IMR-90 (cell line): ENCODE data around the gene PARD3. TPM values are rescaled to one million over a fixed set of nuclear protein-coding genes. Genes with fewer than 3 reads are reported as not detected.

Experiments
- ATAC-seq: fragments of 200-7000 bp; cut with Tn5 transposase; 2 replicates; pipeline ENCODE4 v1.9.1; 2020; ENCODE audit warnings: low read depth, mild to moderate bottlenecking, moderate library complexity
- BruUV-seq: library from RNA; stranded (reverse); fragments of 400-500 nt; replicated peaks from 2 replicates; lab custom pipeline; 2021; lab: Mats Ljungman, UMichigan
- CTCF ChIA-PET: fragments of 300-600 bp; formaldehyde crosslinking; extraction: SDS; loops from one replicate; lab custom pipeline; 2021; ENCODE audit warnings: antibody characterized with exemption; lab: Yijun Ruan, JAX
- POLR2A ChIA-PET: fragments of 300-600 bp; sonication (Branson Sonifier 250); formaldehyde crosslinking; loops from one replicate; lab custom pipeline; 2022; ENCODE audit warnings: antibody characterized with exemption; ENCODE audit not compliant: unreplicated experiment; lab: Charles Lee
- DNase-seq: peaks from one replicate; pipeline ENCODE4 v3.0.0; 2013
- H2AFZ ChIP-seq: replicated peaks from 2 replicates; pipeline ENCODE3; 2013; ENCODE audit warnings: low read length, mild to moderate bottlenecking; ENCODE audit not compliant: poor library complexity
- H2AK5ac ChIP-seq: 2 replicates; pipeline ENCODE4 v1.6.1; 2013; ENCODE audit warnings: low read depth, low read length, inconsistent platforms
- H2AK9ac ChIP-seq: replicated peaks from 2 replicates; pipeline ENCODE3; 2013; ENCODE audit warnings: mild to moderate bottlenecking, low read depth, low read length, moderate library complexity; ENCODE audit not compliant: poor library complexity
- H2BK120ac ChIP-seq: 2 replicates; pipeline ENCODE4 v1.6.1; 2013; ENCODE audit warnings: low read depth, low read length, inconsistent platforms
- H2BK15ac ChIP-seq: 3 replicates; pipeline ENCODE4 v1.6.1; 2013; ENCODE audit warnings: low read depth, low read length, inconsistent platforms
- H2BK20ac ChIP-seq: 2 replicates; pipeline ENCODE4 v1.6.1; 2013; ENCODE audit warnings: low read depth, mild to moderate bottlenecking, inconsistent platforms, low read length, moderate library complexity
- H2BK5ac ChIP-seq: 2 replicates; pipeline ENCODE4 v1.6.1; 2013; ENCODE audit warnings: mild to moderate bottlenecking, low read depth, low read length, inconsistent platforms; ENCODE audit not compliant: poor library complexity, severe bottlenecking
- H3K14ac ChIP-seq: replicated peaks from 2 replicates; pipeline ENCODE4 v1.6.1; 2013; ENCODE audit warnings: low read depth, low read length, inconsistent platforms
- H3K18ac ChIP-seq: 2 replicates; pipeline ENCODE4 v1.6.1; 2013; ENCODE audit warnings: low read depth, low read length, control low read depth
- H3K23ac ChIP-seq: 2 replicates; pipeline ENCODE4 v1.6.1; 2013; ENCODE audit warnings: low read depth, low read length, inconsistent platforms
- H3K27ac ChIP-seq: 2 replicates; pipeline ENCODE4 v1.5.1; 2013; ENCODE audit warnings: mild to moderate bottlenecking, control low read depth, low read length; ENCODE audit not compliant: insufficient read depth
- H3K27me3 ChIP-seq: 2 replicates; pipeline ENCODE4 v1.6.1; 2013; ENCODE audit warnings: low read length; ENCODE audit not compliant: control insufficient read depth, insufficient read depth
- H3K36me3 ChIP-seq: 2 replicates; pipeline ENCODE4 v1.6.1; 2013; ENCODE audit warnings: low read length, mixed read lengths; ENCODE audit not compliant: control insufficient read depth, insufficient read depth
- H3K4ac ChIP-seq: 2 replicates; pipeline ENCODE4 v1.6.1; 2013; ENCODE audit warnings: low read depth, low read length, inconsistent platforms
- H3K4me1 ChIP-seq: 2 replicates; pipeline ENCODE4 v1.6.1; 2013; ENCODE audit warnings: low read length, mixed read lengths; ENCODE audit not compliant: control insufficient read depth, insufficient read depth
- H3K4me2 ChIP-seq: 2 replicates; pipeline ENCODE4 v1.6.1; 2013; ENCODE audit warnings: low read depth, mild to moderate bottlenecking, control low read depth, low read length, moderate library complexity
- H3K4me3 ChIP-seq: 2 replicates; pipeline ENCODE4 v1.5.1; 2013; ENCODE audit warnings: low read depth, mild to moderate bottlenecking, control low read depth, low read length, moderate library complexity; ENCODE audit not compliant: insufficient read depth
- H3K56ac ChIP-seq: 2 replicates; pipeline ENCODE4 v1.6.1; 2013; ENCODE audit warnings: low read length, inconsistent platforms; ENCODE audit not compliant: insufficient read depth; ENCODE audit errors: extremely low read depth
- H3K79me1 ChIP-seq, 2 experiments: 2 replicates each; pipeline ENCODE4 v1.6.1; 2013; ENCODE audit warnings: low read length in 2 of 2, inconsistent platforms in 1 of 2, low read depth in 1 of 2
- H3K9ac ChIP-seq: 2 replicates; pipeline ENCODE4 v1.6.1; 2013; ENCODE audit warnings: low read depth, low read length, control low read depth
- H3K9me1 ChIP-seq: 2 replicates; pipeline ENCODE4 v1.6.1; 2013; ENCODE audit warnings: low read length, inconsistent platforms; ENCODE audit not compliant: insufficient read depth
- H3K9me3 ChIP-seq: 2 replicates; pipeline ENCODE4 v1.6.1; 2013; ENCODE audit warnings: low read length; ENCODE audit not compliant: control insufficient read depth, insufficient read depth
- H4K20me1 ChIP-seq: 2 replicates; pipeline ENCODE4 v1.6.1; 2013; ENCODE audit warnings: low read length, inconsistent platforms; ENCODE audit not compliant: insufficient read depth
- H4K5ac ChIP-seq: 2 replicates; pipeline ENCODE4 v1.6.1; 2013; ENCODE audit warnings: mild to moderate bottlenecking, low read depth, low read length, control low read depth
- H4K8ac ChIP-seq, 2 experiments: 2 replicates each; pipeline ENCODE4 v1.6.1; 2013; ENCODE audit warnings: low read depth in 2 of 2, low read length in 2 of 2, control low read depth in 1 of 2, inconsistent platforms in 1 of 2
- H4K91ac ChIP-seq: 2 replicates; pipeline ENCODE4 v1.6.1; 2013; ENCODE audit warnings: low read depth, low read length, inconsistent platforms; ENCODE audit not compliant: insufficient read depth
- BHLHE40 ChIP-seq: fragments of 150-350 bp; IDR thresholded peaks from 2 replicates; pipeline ENCODE4 v1.6.1; 2016; ENCODE audit warnings: mild to moderate bottlenecking, low read depth, low read length
- CEBPB ChIP-seq: IDR thresholded peaks from 2 replicates; pipeline ENCODE4 v1.6.1; 2012; ENCODE audit warnings: low read depth, low read length, improper control_type of control experiment
- CHD1 ChIP-seq: IDR thresholded peaks from 2 replicates; pipeline ENCODE4 v1.6.1; 2012; ENCODE audit warnings: low read depth, low read length, improper control_type of control experiment
- CTCF ChIP-seq: conservative IDR thresholded peaks from 2 replicates; pipeline ENCODE4 v1.5.1; 2012; ENCODE audit warnings: mild to moderate bottlenecking, low read depth, low read length, improper control_type of control experiment
- FOS ChIP-seq: fragments of 150-350 bp; IDR thresholded peaks from 2 replicates; pipeline ENCODE4 v1.6.1; 2016; ENCODE audit warnings: low read depth, low read length
- MXI1 ChIP-seq: IDR thresholded peaks from 2 replicates; pipeline ENCODE4 v1.6.1; 2012; ENCODE audit warnings: low read depth, mild to moderate bottlenecking, low read length, moderate library complexity, borderline replicate concordance
- NFE2L2 ChIP-seq: fragments of 150-350 bp; IDR thresholded peaks from 2 replicates; pipeline ENCODE4 v1.6.1; 2016; ENCODE audit warnings: low read depth, mild to moderate bottlenecking, low read length
- RAD21 ChIP-seq: IDR thresholded peaks from 2 replicates; pipeline ENCODE4 v1.6.1; 2012; ENCODE audit warnings: low read length, improper control_type of control experiment
- SMC3 ChIP-seq: fragments of 150-350 bp; IDR thresholded peaks from 2 replicates; pipeline ENCODE4 v1.6.1; 2016; ENCODE audit warnings: low read depth, mild to moderate bottlenecking, antibody characterized with exemption, low read length, moderate library complexity
- WGBS, 2 experiments: methylation state at CpG; one replicate each; pipeline versions ENCODE4 v1.1.5 to v1.1.7; 2013; ENCODE audit warnings: missing lambda C conversion rate in 2 of 2; ENCODE audit not compliant: insufficient read length in 1 of 2; ENCODE audit errors: extremely low coverage in 2 of 2; 5-methylcytosine and 5-hydroxymethylcytosine counted together
- dilution Hi-C: fragments of 300-500 bp; cut with HindIII; formaldehyde crosslinking; loops from one replicate; pipeline ENCODE4 v1.14.3; 2018; ENCODE audit warnings: low sequenced_read_pairs; ENCODE audit not compliant: unreplicated experiment
- in situ Hi-C: fragments of 300-500 bp; cut with MboI; formaldehyde crosslinking; loops from 3 replicates; pipeline ENCODE4 v1.14.3; 2019; ENCODE audit warnings: low sequenced_read_pairs, inconsistent platforms, mixed read lengths
- intact Hi-C: fragments of 100-400 bp; cut with micrococcal nuclease; formaldehyde crosslinking; loops from 2 replicates; pipeline ENCODE4 v1.10.0; 2022
- polyA plus RNA-seq, 3 experiments: library from polyadenylated mRNA; depleted of rRNA; stranded (reverse); fragments of >200 nt; gene quantifications; 2 replicates each; pipeline ENCODE4 v1.2.3, GENCODE V29; 2012; ENCODE audit warnings: low replicate concordance in 1 of 3
- total RNA-seq: library from RNA; depleted of rRNA; stranded (reverse); fragments of >200 nt; gene quantifications from 2 replicates; pipeline ENCODE4 v1.2.3, GENCODE V29; 2012

PARD3 gene
- total and polyA plus RNA-seq, 2 of the 4 experiments (the other 2 are of a cell fraction) = 14.6 to 37.5 TPM

- Histone ChIP-seq H4K5ac (no peak overlapping the region), H3K27ac (no peak overlapping the region), H2BK15ac (no peak overlapping the region), H3K23ac (no peak overlapping the region), H3K4me2 (no peak overlapping the region), H3K9me3 (no peaks in the 10 kb centered on the region), H2AFZ (no peak overlapping the region), H2BK120ac (no peak overlapping the region), H3K4me3 (no peak overlapping the region), H3K14ac (no peak overlapping the region), H2BK5ac (no peak overlapping the region), H3K56ac (no peak overlapping the region), H3K79me1 (no peaks in the 10 kb centered on the region), H2AK9ac (no peak overlapping the region), H3K4ac (no peak overlapping the region), H3K9ac (no peak overlapping the region), H3K9me1 (no peaks in the 10 kb centered on the region), H3K18ac (no peak overlapping the region), H4K91ac (no peak overlapping the region), H2AK5ac (no peak overlapping the region), H4K8ac (no peak overlapping the region), H3K36me3 (no peaks in the 10 kb centered on the region), H3K27me3 (peaks cover 20% of the 10 kb centered on the region), H4K20me1 (no peaks in the 10 kb centered on the region), H2BK20ac (no peak overlapping the region), H3K4me1 (no peaks in the 10 kb centered on the region)
- no TSS peak for BruUV-seq
- ATAC-seq (no peak), DNase-seq (no peak)
- TF ChIP-seq FOS (no peak), SMC3 (no peak), CHD1 (no peak), RAD21 (no peak), BHLHE40 (no peak), MXI1 (no peak), CEBPB (no peak), CTCF (no peak), NFE2L2 (no peak)
- in situ Hi-C loops (no loop called here), intact Hi-C loops (no loop called here), dilution Hi-C loops (no loop called here)
- ChIA-PET CTCF (no interaction called here), POLR2A (no interaction called here)
- WGBS, 2 experiments = no CpG with 5 or more reads among the region's 2 CpGs
Observed at GRCh38 chr10:34845070-34845469, 30.0 kb upstream of the PARD3 start.
